Peyer's patch (tissue), 4 donors: ENCODE results near the gene NKD1.

Experiments
- POLR2A ChIP-seq, 2 donors: fragments of 450-650 bp; IDR thresholded peaks; one replicate each; pipeline ENCODE4 v1.5.1; 2017; ENCODE audit warnings: antibody characterized with exemption in 2 of 2, mild to moderate bottlenecking in 2 of 2, moderate library complexity in 2 of 2
- TF ChIP-seq, protein P1 (sequence below), 6 experiments: fragments of 450-650 bp in 4 of 6; fragments of 200-600 bp in 2 of 6; sonication (generic) in 1 of 6; IDR thresholded peaks; one replicate each; pipeline ENCODE4 v1.5.1; 2017 to 2019; ENCODE audit warnings: antibody characterized with exemption in 6 of 6, mild to moderate bottlenecking in 3 of 6, moderate library complexity in 1 of 6

DNA sequence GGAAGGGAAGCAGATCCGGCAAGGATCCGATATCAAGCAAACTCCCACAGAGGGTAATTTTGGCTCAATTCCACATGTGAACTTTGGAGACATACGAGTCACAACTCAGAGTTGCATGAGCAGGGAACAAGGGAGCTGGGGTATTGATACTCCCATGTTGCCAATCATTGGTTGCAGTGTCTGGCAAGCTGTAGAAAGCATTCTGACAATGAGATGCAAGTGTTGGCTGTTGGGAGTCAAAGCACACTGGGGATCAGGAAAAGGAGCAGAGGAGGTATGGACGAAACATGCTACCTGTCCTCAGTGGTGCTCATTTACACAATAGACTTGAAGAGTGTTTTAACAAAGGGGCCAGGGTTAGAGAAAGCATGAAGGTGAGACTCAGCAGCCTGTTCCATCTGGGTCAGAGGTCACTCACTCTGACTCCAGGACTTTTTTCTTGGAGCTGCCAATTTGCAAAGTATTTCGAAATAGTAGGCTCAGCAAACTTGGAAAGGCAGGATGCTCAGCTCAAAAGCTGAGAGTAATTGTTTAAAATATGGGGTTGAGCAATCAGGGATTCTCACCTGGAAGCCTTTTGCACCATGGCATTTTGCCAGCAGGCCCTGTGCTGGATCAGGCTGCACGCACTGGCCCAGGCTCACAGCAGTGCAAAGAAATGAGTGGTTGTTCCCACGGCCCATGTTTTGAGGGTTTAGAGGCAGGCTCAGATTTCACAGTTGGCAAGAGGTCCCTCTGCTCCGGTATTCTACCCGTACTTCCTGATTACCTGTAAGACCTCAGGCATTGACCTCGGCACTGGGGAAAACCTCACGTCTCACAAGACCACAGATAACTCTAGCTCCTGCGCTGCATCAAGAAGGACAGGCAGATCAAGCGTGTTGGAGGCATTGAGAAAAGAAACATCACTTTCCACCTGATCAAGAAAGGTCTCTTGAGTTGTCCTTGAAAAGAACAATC lies 17.6 kb upstream of the NKD1 start:
- TF ChIP-seq, protein P1, sequence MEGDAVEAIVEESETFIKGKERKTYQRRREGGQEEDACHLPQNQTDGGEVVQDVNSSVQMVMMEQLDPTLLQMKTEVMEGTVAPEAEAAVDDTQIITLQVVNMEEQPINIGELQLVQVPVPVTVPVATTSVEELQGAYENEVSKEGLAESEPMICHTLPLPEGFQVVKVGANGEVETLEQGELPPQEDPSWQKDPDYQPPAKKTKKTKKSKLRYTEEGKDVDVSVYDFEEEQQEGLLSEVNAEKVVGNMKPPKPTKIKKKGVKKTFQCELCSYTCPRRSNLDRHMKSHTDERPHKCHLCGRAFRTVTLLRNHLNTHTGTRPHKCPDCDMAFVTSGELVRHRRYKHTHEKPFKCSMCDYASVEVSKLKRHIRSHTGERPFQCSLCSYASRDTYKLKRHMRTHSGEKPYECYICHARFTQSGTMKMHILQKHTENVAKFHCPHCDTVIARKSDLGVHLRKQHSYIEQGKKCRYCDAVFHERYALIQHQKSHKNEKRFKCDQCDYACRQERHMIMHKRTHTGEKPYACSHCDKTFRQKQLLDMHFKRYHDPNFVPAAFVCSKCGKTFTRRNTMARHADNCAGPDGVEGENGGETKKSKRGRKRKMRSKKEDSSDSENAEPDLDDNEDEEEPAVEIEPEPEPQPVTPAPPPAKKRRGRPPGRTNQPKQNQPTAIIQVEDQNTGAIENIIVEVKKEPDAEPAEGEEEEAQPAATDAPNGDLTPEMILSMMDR (IDR thresholded peaks at IDR 0.05) = no peak
- no peak for TF ChIP-seq POLR2A (IDR thresholded peaks at IDR 0.05)
